HG02759 (cell line): ENCODE measurements around the gene DPH5.
"Not testable (repeated sequence)": the region's sequence is repeated elsewhere in the genome, so short reads cannot be mapped to it uniquely, and the experiment has no call there.

Source experiments
- ATAC-seq: cut with Tn5 transposase; IDR thresholded peaks from one replicate; pipeline ENCODE4 v1.9.1; 2021; ENCODE audit warnings: mild to moderate bottlenecking, moderate library complexity; ENCODE audit not compliant: unreplicated experiment

DPH5 gene

GRCh38 chr1:101032129-101032528 is 6.5 kb upstream of the DPH5 start:
- ATAC-seq: not testable (repeated sequence)

- ATAC-seq: no peak
Measured at GRCh38 chr1:101030881-101031280, 5.3 kb upstream of the DPH5 start.

- no peak for ATAC-seq
Measured at GRCh38 chr1:101029184-101029583, 3.6 kb upstream of the DPH5 start.

GRCh38 chr1:101028466-101028865 is 2.9 kb upstream of the DPH5 start:
- ATAC-seq: no peak

GRCh38 chr1:101027194-101027772 is 1.7 kb upstream of the DPH5 start:
- ATAC-seq: no peak

- ATAC-seq: no peak
Measured at GRCh38 chr1:101026430-101026788, 825 bp upstream of the DPH5 start.

GRCh38 chr1:101025283-101025656 is 314 bp downstream of the DPH5 start:
- peak; percentile 34 for ATAC-seq

GRCh38 chr1:101022294-101022693 is 3.3 kb downstream of the DPH5 start:
- ATAC-seq: no peak

GRCh38 chr1:101017448-101017847 is 8.1 kb downstream of the DPH5 start:
- ATAC-seq: no peak

- no peak for ATAC-seq
Measured at GRCh38 chr1:101013776-101014175, 11.8 kb downstream of the DPH5 start.

- ATAC-seq: no peak
Measured at GRCh38 chr1:101008229-101008834, 17.3 kb downstream of the DPH5 start.

GRCh38 chr1:101006553-101006952 is 19.0 kb downstream of the DPH5 start:
- ATAC-seq: no peak

- ATAC-seq: no peak
Measured at GRCh38 chr1:101005871-101006270, 19.7 kb downstream of the DPH5 start.

GRCh38 chr1:101005183-101005582 is 20.4 kb downstream of the DPH5 start:
- no peak for ATAC-seq

- no peak for ATAC-seq
Measured at GRCh38 chr1:101004670-101005069, 20.9 kb downstream of the DPH5 start.

- ATAC-seq: no peak
Measured at GRCh38 chr1:101004061-101004460, 21.5 kb downstream of the DPH5 start.

- no peak for ATAC-seq
Measured at GRCh38 chr1:101003012-101003650, 22.5 kb downstream of the DPH5 start.

- ATAC-seq: peak; percentile 47
Measured at GRCh38 chr1:101002551-101002950, 23.0 kb downstream of the DPH5 start.

GRCh38 chr1:101000131-101000873 is 25.3 kb downstream of the DPH5 start:
- ATAC-seq: no peak

GRCh38 chr1:100998426-100998825 is 27.2 kb downstream of the DPH5 start:
- ATAC-seq: no peak

- no peak for ATAC-seq
Measured at GRCh38 chr1:100995198-100995988, 30.2 kb downstream of the DPH5 start.
